Measurements from ENCODE around the gene THOC7. TPM values are rescaled to one million over a fixed set of nuclear protein-coding genes. Genes with fewer than 3 reads are reported as not detected.

THOC7 gene
- total RNA-seq, 4 donors from 2014 or later, result 61.4 to 84.4 (median 81.1) TPM

- WGBS, 2 donors (ENCODE audit: low coverage in 1 of 2), result 0% methylated on average over 1 of the region's 1 CpG
Measured at GRCh38 chr3:63841704-63842103, 21.9 kb downstream of the THOC7 start.

GRCh38 chr3:63832395-63832794 lies 31.2 kb downstream of the THOC7 start:
- ATAC-seq, result no peak
- Histone ChIP-seq H3K4me1 (no peaks in the 10 kb centered on the region), H3K27me3 (no peaks in the 10 kb centered on the region), H3K9me3 (no peaks in the 10 kb centered on the region), H3K4me3 (no peak overlapping the region), H3K27ac (no peak overlapping the region), H3K36me3 (peaks cover 9 to 81% of the 10 kb centered on the region in 2 donors)
- WGBS, 2 donors (ENCODE audit: low coverage in 1 of 2), result 81 to 93% methylated on average over 4 to 6 of the region's 6 CpGs
- TF ChIP-seq CTCF (IDR thresholded peaks at IDR 0.05) (no peak), POLR2AphosphoS5 (IDR thresholded peaks at IDR 0.05) (no peak), EP300 (IDR thresholded peaks at IDR 0.05) (no peak), POLR2A (IDR thresholded peaks at IDR 0.05) (no peak)

More at GRCh38 chr3:63841704-63842103, 21.9 kb downstream of the THOC7 start:
- no peaks in the 10 kb centered on the region for H3K36me3 ChIP-seq
- no peaks in the 10 kb centered on the region for H3K27me3 ChIP-seq
- no peaks in the 10 kb centered on the region for H3K4me1 ChIP-seq
- TF ChIP-seq POLR2AphosphoS5 (IDR thresholded peaks at IDR 0.05) (no peak), POLR2A (IDR thresholded peaks at IDR 0.05) (no peak), EP300 (IDR thresholded peaks at IDR 0.05) (no peak), CTCF (IDR thresholded peaks at IDR 0.05) (no peak)
- no peak for ATAC-seq
- no peak overlapping the region for H3K27ac ChIP-seq
- H3K4me3 ChIP-seq, result no peak overlapping the region
- H3K9me3 ChIP-seq, result no peaks in the 10 kb centered on the region

GRCh38 chr3:63830526-63830925 lies 33.1 kb downstream of the THOC7 start:
- Histone ChIP-seq H3K4me3 (no peak overlapping the region), H3K27me3 (no peaks in the 10 kb centered on the region), H3K36me3 (peaks cover 9 to 97% of the 10 kb centered on the region in 2 donors), H3K4me1 (no peaks in the 10 kb centered on the region), H3K9me3 (no peaks in the 10 kb centered on the region), H3K27ac (no peak overlapping the region)
- WGBS, 2 donors (ENCODE audit: low coverage in 1 of 2), result 95 to 100% methylated on average over 5 to 6 of the region's 6 CpGs
- ATAC-seq, result no peak
- TF ChIP-seq POLR2A (IDR thresholded peaks at IDR 0.05), result no peak
- no peak for TF ChIP-seq CTCF (IDR thresholded peaks at IDR 0.05)
- no peak for TF ChIP-seq POLR2AphosphoS5 (IDR thresholded peaks at IDR 0.05)
- no peak for TF ChIP-seq EP300 (IDR thresholded peaks at IDR 0.05)

- Histone ChIP-seq H3K4me3 (no peak overlapping the region), H3K9me3 (no peaks in the 10 kb centered on the region), H3K4me1 (no peaks in the 10 kb centered on the region), H3K36me3 (peaks cover 0 to 35% of the 10 kb centered on the region in 2 donors), H3K27ac (no peak overlapping the region), H3K27me3 (no peaks in the 10 kb centered on the region)
- WGBS, 2 donors (ENCODE audit: low coverage in 1 of 2), result 45 to 78% methylated on average over 3 to 4 of the region's 4 CpGs
- ATAC-seq, result no peak
- TF ChIP-seq EP300 (IDR thresholded peaks at IDR 0.05) (no peak), CTCF (IDR thresholded peaks at IDR 0.05) (no peak), POLR2A (IDR thresholded peaks at IDR 0.05) (no peak), POLR2AphosphoS5 (IDR thresholded peaks at IDR 0.05) (no peak)
Measured at GRCh38 chr3:63824309-63824708, 39.3 kb downstream of the THOC7 start.

- WGBS, 2 donors (ENCODE audit: low coverage in 1 of 2), result 100% methylated on average over 1 of the region's 1 CpG; no CpG with 5 or more reads in 1 of the 2 donors
- Histone ChIP-seq H3K27me3 (no peaks in the 10 kb centered on the region), H3K9me3 (no peaks in the 10 kb centered on the region), H3K27ac (no peak within 1 kb of the TSS), H3K4me3 (no peak within 1 kb of the TSS), H3K36me3 (no peaks in the 10 kb centered on the region), H3K4me1 (peaks cover 0 to 4% (median 0%) of the 10 kb centered on the region in 3 donors)
- TF ChIP-seq CTCF (IDR thresholded peaks at IDR 0.05) (no peak), EP300 (IDR thresholded peaks at IDR 0.05) (no peak), POLR2AphosphoS5 (IDR thresholded peaks at IDR 0.05) (no peak), POLR2A (IDR thresholded peaks at IDR 0.05) (no peak)
- no peak for ATAC-seq
Measured at GRCh38 chr3:63819151-63819398, 44.5 kb downstream of the THOC7 start, which contains the start of gene C3orf49. C3orf49 (plus strand) TSS chr3:63819299; CDS start chr3:63819472, 173 bp downstream.

Data from gastroesophageal sphincter (tissue), 4 donors.